Heart left ventricle (tissue), 16 donors: ENCODE measurements around the gene ADARB1. TPM values are rescaled to one million over a fixed set of nuclear protein-coding genes. Genes with fewer than 3 reads are reported as not detected.

Experiments used
- ATAC-seq, 4 donors: fragments of 200-7000 bp; cut with Tn5 transposase; one replicate each; pipeline ENCODE4 v1.9.1; 2020 to 2022; ENCODE audit warnings: moderate library complexity in 4 of 4, mild to moderate bottlenecking in 3 of 4, moderate number of reproducible peaks in 1 of 4
- DNase-seq, 5 donors: peaks; one replicate each; pipeline ENCODE4 v3.0.0-alpha.2; 2020
- H3K27ac ChIP-seq, 12 donors: fragments of 200-600 bp; sonication (generic) in 4 of 12; one replicate each; pipeline versions ENCODE4 v1.5.0 to v1.8.0; 2016 to 2022; ENCODE audit warnings: mild to moderate bottlenecking in 2 of 12
- H3K27me3 ChIP-seq, 9 donors: fragments of 200-600 bp; sonication (generic) in 2 of 9; one replicate each; pipeline versions ENCODE4 v1.5.1 to v1.8.0; 2016 to 2022; ENCODE audit warnings: mild to moderate bottlenecking in 3 of 9
- H3K36me3 ChIP-seq, 9 donors: fragments of 200-600 bp; sonication (generic) in 2 of 9; one replicate each; pipeline versions ENCODE4 v1.5.0 to v1.8.0; 2018 to 2022; ENCODE audit warnings: mild to moderate bottlenecking in 2 of 9
- H3K4me1 ChIP-seq, 12 donors: fragments of 200-600 bp; sonication (generic) in 4 of 12; one replicate each; pipeline versions ENCODE4 v1.5.0 to v1.8.0; 2016 to 2022; ENCODE audit warnings: mild to moderate bottlenecking in 3 of 12
- H3K4me3 ChIP-seq, 12 donors: fragments of 200-600 bp; sonication (generic) in 4 of 12; one replicate each; pipeline versions ENCODE4 v1.5.0 to v1.8.0; 2017 to 2022; ENCODE audit warnings: mild to moderate bottlenecking in 9 of 12, moderate library complexity in 4 of 12
- H3K9me3 ChIP-seq, 12 donors: fragments of 200-600 bp; sonication (generic) in 4 of 12; one replicate each; pipeline versions ENCODE4 v1.5.0 to v1.8.0; 2016 to 2022; ENCODE audit warnings: mild to moderate bottlenecking in 1 of 12
- POLR2A ChIP-seq, 2 donors: fragments of 450-650 bp; IDR thresholded peaks; one replicate each; pipeline ENCODE4 v1.6.1; 2017; ENCODE audit warnings: antibody characterized with exemption in 2 of 2, mild to moderate bottlenecking in 2 of 2, moderate library complexity in 2 of 2
- WGBS, 4 donors: extraction: QIAGEN DNeasy Blood & Tissue Kit in 2 of 4; methylation state at CpG; one replicate each; pipeline versions ENCODE4 v1.1.5 to v1.1.7; 2013 to 2018; 5-methylcytosine and 5-hydroxymethylcytosine counted together
- intact Hi-C, 10 donors: fragments of 100-400 bp; cut with DNase I; formaldehyde crosslinking; loops; one replicate each; pipeline versions ENCODE4 v1.11.1 to v1.14.2; 2022
- polyA plus RNA-seq, 2 donors: library from polyadenylated mRNA; stranded (reverse); fragments of 200-250 nt; gene quantifications; one replicate each; pipeline ENCODE4 v1.2.3, GENCODE V29; 2013
- total RNA-seq, 9 donors: library from RNA; depleted of rRNA in 2 of 9; stranded (reverse); fragments of >200 nt in 2 of 9; fragmentation: NEBNext Ultra II Directional in 3 of 9; extraction: Animal tissue kit (Norgen Biotek cat#: 25700) in 3 of 9; gene quantifications; one replicate each; pipeline versions ENCODE4 v1.1.0 to v1.2.4, GENCODE V29; 2016 to 2023
- TF ChIP-seq, protein P1 (sequence below), 12 donors: fragments of 200-600 bp; sonication (generic) in 4 of 12; IDR thresholded peaks; one replicate each; pipeline versions ENCODE4 v1.5.0 to v1.8.0; 2018 to 2022; ENCODE audit warnings: antibody characterized with exemption in 12 of 12, mild to moderate bottlenecking in 5 of 12
- donor health status: ischemic (EF 13 %, LVEDD 7.1; RV severe dilation, severe dysfunction).
- donor health status: healthy with polysubstance abuse.
- donor health status: DM: no; HTN: yes; CAD: no.
- donor health status: DM: no; HTN: no; CAD: no.
- donor health status: ischemic (EF 25% LVEDD 6.9; RV normal size, moderate dysfunction).
- donor health status: ischemic (EF 25% LVEDD 5.7; RV mildly dilated, moderate dysfunction).
- donor health status: healthy.
- donor health status: DM: yes; HTN: yes; CAD: no.
- donor health status: ischemic (EF 35%, LVEDD 5.7; RV mildly dilated, moderate dysfunction).
- donor health status: nonischemic (EF 11% LVEDD 7.7; RV severe dilation, severe dysfunction).
- donor health status: DM: yes; HTN: yes; CAD: no.
- donor health status: PGD.
- donor health status: ischemic (EF 29% LVEDD 5.4; RV normal size, mild dysfunction).
- donor health status: nonischemic (EF 23%, LVEDD 6.1; RV moderate dilation, normal function).

Gene ADARB1
- total and polyA plus RNA-seq, 11 donors = 6.9 to 16.3 (median 12.0) TPM

- intact Hi-C loops = loop anchor here in 3 of 10 donors (5.0 kb wide), 2 partner anchors 37 to 1057 kb away; no protein-coding TSS in a partner anchor
- peak; percentile 68 to 82 (median 76) for ATAC-seq
- Histone ChIP-seq H3K4me3 (no peak overlapping the region), H3K36me3 (peaks cover 0 to 6% (median 0%) of the 10 kb centered on the region in 9 donors), H3K9me3 (peaks cover 0 to 7% (median 0%) of the 10 kb centered on the region in 12 donors), H3K4me1 (peaks cover 6 to 62% (median 47%) of the 10 kb centered on the region in 12 donors), H3K27me3 (no peaks in the 10 kb centered on the region), H3K27ac (peak overlapping the region in 11 of 12 donors; percentile 6 to 66 (median 26))
- WGBS, 4 donors = 42 to 47% (median 45%) methylated on average over 5 of the region's 5 CpGs
- DNase-seq = no peak
- TF ChIP-seq POLR2A (IDR thresholded peaks at IDR 0.05) = no peak
- TF ChIP-seq, protein P1, sequence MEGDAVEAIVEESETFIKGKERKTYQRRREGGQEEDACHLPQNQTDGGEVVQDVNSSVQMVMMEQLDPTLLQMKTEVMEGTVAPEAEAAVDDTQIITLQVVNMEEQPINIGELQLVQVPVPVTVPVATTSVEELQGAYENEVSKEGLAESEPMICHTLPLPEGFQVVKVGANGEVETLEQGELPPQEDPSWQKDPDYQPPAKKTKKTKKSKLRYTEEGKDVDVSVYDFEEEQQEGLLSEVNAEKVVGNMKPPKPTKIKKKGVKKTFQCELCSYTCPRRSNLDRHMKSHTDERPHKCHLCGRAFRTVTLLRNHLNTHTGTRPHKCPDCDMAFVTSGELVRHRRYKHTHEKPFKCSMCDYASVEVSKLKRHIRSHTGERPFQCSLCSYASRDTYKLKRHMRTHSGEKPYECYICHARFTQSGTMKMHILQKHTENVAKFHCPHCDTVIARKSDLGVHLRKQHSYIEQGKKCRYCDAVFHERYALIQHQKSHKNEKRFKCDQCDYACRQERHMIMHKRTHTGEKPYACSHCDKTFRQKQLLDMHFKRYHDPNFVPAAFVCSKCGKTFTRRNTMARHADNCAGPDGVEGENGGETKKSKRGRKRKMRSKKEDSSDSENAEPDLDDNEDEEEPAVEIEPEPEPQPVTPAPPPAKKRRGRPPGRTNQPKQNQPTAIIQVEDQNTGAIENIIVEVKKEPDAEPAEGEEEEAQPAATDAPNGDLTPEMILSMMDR (IDR thresholded peaks at IDR 0.05) = no peak
These were observed 40.1 kb downstream of the ADARB1 start for GRCh38 chr21:45114475-45114874.

DNA sequence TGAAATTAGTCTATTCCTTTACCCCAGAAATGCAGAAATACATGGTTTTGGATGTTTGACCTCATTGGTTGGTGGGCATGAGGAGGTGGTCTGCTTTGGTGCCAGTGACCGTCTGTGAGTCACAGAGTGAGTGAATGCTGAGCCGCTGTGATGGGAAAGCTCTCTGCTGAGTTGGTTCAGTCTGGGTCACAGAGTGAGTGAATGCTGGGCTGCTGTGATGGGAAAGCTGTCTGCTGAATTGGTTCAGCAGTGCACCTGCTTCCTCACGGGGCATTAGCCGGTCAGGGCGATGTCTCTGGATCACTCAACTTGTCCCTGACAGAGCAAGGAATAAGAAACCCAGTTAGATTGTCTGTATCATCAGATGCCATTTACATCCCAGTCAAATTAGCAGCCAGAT, 40.8 kb downstream of the ADARB1 start:
- H3K4me1 ChIP-seq = peaks cover 6 to 57% (median 42%) of the 10 kb centered on the region in 12 donors
- no peak overlapping the region for H3K4me3 ChIP-seq
- no peak for TF ChIP-seq POLR2A (IDR thresholded peaks at IDR 0.05)
- TF ChIP-seq, protein P1 (IDR thresholded peaks at IDR 0.05) = no peak
- DNase-seq (no peak), ATAC-seq (peak in 2 of 4 donors; percentile 17 to 27)
- peaks cover 0 to 6% (median 0%) of the 10 kb centered on the region in 9 donors for H3K36me3 ChIP-seq
- H3K27me3 ChIP-seq = no peaks in the 10 kb centered on the region
- peaks cover 0 to 7% (median 0%) of the 10 kb centered on the region in 12 donors for H3K9me3 ChIP-seq
- intact Hi-C loops = no loop called here
- 70 to 81% (median 75%) methylated on average over 5 of the region's 5 CpGs for whole genome bisulfite sequencing, 4 donors
- peak overlapping the region in 8 of 12 donors; percentile 3 to 66 (median 26) for H3K27ac ChIP-seq

DNA sequence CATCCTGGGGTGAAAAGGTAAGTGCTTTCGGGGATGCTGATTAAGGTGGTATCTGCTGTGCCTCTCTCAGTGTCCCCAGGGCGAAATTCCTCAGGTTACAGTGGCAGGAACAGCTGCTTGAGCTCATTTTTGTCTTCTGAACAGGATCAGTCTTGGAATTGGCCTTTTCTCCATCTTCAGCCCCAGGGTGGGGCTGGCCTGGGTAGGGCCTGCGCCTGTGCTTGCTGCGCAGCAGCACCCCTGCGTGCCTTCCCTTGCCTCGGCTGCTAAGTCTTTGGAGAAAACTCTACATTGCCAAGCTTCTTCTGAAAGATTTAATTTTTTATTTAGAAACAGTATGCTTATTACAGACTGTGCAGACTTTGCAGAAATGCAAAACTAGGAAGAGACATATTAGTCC, 41.7 kb downstream of the ADARB1 start:
- ATAC-seq = no peak
- no peak for TF ChIP-seq POLR2A (IDR thresholded peaks at IDR 0.05)
- TF ChIP-seq, protein P1 (IDR thresholded peaks at IDR 0.05) = no peak
- Histone ChIP-seq H3K4me3 (no peak overlapping the region), H3K36me3 (peaks cover 0 to 14% (median 3%) of the 10 kb centered on the region in 9 donors), H3K27ac (no peak overlapping the region), H3K27me3 (no peaks in the 10 kb centered on the region), H3K4me1 (peaks cover 6 to 48% (median 33%) of the 10 kb centered on the region in 12 donors), H3K9me3 (peaks cover 0 to 7% (median 0%) of the 10 kb centered on the region in 12 donors)
- intact Hi-C loops = no loop called here
- 95 to 97% (median 95%) methylated on average over 5 to 6 of the region's 6 CpGs for WGBS, 4 donors
- DNase-seq = no peak

GRCh38 chr21:45117314-45117713, 42.9 kb downstream of the ADARB1 start:
- H3K27ac ChIP-seq = no peak overlapping the region
- no peaks in the 10 kb centered on the region for H3K27me3 ChIP-seq
- peaks cover 0 to 7% (median 0%) of the 10 kb centered on the region in 12 donors for H3K9me3 ChIP-seq
- intact Hi-C loops = no loop called here
- no peak overlapping the region for H3K4me3 ChIP-seq
- TF ChIP-seq POLR2A (IDR thresholded peaks at IDR 0.05) = no peak
- TF ChIP-seq, protein P1 (IDR thresholded peaks at IDR 0.05) = no peak
- peaks cover 0 to 14% (median 3%) of the 10 kb centered on the region in 9 donors for H3K36me3 ChIP-seq
- peaks cover 3 to 35% (median 22%) of the 10 kb centered on the region in 12 donors for H3K4me1 ChIP-seq
- whole genome bisulfite sequencing, 4 donors = 93 to 98% (median 96%) methylated on average over 6 of the region's 6 CpGs
- DNase-seq (no peak), ATAC-seq (no peak)
